ENCODE data around the gene CBLN3.

The CBLN3 gene

DNA sequence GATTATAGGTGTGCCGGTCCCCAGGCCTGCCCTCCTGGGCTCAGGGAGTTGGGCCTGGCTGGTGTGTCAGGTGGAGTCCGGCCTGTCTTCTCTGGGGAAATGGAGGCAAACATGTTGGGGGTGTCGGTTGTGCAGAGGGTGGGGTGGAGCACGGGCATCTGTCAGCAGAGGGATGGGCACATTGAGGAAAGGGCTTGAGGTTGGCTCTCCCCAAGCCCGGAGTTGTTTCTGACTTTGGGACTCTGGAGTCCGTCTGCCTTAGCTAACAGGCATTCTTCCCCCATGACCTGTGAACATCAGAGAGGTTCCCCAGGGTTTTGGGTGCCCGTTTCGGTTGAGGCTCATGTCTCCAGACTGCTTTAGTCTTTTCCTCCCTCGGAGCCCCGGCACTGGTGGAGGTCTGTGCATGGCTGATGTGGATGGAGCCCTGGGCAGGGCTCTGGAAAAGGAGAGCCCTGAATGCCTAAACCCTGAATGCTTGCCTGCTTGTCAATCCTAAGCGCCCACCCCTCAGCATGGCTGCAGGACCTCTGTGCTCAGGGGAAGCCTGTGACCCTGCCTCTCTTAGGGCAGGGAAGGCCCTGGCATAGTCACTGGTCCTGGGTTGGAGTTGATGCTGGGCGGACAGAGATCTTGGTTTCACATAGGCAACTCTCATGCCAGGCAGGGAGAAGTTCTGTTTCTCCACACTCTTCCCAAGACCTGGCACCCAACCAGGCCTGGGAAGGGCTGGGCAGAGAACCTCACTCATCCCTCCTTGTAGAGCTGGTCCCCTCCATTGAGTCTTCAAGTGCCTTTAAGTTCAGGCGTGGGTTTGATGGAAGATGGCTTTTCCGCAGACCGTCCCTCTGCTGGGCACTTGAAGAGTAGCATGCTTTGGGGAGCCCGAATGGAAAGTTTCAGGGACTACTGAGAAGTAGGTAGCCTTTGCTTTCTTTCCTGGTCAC lies 17.8 kb downstream of the CBLN3 start:
- in situ Hi-C loops (cut with MboI; ENCODE audit: low pct_unique_long_range_greater_than_20kb, low sequenced_read_pairs), result no loop called here
- peak; percentile 73 for DNase-seq

DNA sequence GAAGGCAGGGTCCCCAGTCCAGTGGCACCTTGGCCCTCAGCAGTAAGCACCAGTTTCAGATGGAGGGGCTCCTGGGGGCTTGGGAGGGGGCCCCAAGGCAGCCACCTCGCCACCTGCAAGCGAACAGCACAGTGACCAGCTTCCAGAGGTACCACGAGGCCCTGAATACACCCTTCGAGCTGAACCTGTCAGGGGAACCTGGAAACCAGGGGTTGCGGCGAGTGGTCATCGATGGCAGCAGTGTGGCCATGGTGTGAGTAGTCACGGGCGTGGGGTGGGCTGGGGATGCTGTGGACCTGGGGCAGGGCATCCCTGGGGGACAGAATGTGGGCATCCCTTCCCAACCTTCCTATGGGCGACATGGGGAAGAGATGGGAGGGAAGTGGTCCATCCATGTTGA lies 19.5 kb downstream of the CBLN3 start:
- no peak for DNase-seq
- in situ Hi-C loops (cut with MboI; ENCODE audit: low pct_unique_long_range_greater_than_20kb, low sequenced_read_pairs), result no loop called here

DNA sequence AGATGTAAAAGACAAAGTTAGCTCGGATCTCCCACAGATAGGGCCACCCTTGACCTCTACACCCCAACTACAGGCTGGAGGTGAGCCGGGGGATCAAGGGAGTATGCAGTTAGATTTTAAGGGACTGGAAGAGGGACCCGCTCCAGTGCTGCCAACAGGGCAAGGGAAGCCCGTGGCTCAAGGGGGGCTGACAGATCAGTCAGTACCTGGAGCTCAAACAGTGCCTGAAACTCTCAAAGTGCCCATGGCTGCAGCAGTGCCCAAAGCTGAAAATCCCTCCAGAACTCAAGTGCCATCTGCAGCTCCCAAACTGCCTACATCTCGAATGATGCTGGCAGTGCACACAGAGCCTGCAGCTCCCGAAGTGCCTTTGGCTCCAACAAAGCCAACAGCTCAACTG lies 20.3 kb downstream of the CBLN3 start:
- in situ Hi-C loops (cut with MboI; ENCODE audit: low pct_unique_long_range_greater_than_20kb, low sequenced_read_pairs), result no loop called here
- no peak for DNase-seq

DNA sequence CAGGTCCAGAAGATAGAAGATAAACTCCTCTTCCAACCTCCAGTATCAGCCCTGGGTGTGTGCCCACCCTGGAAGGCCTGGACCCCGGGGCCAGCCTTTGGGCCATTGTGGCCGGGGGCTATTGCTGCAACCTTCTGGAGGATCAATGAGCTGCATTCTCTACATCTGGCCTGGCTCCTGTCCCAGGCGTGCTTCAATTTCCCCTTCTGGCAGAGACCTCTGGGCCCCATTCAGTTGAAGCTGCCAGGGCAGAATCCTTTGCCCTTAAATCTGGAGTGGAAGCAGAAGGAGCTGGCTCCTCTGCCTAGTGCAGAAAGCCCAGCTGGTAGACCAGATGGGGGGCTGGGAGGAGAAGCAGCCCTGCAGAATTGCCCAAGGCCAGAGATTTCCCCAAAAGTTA lies 20.7 kb downstream of the CBLN3 start:
- DNase-seq, result no peak
- in situ Hi-C loops (cut with MboI; ENCODE audit: low pct_unique_long_range_greater_than_20kb, low sequenced_read_pairs), result no loop called here

DNA sequence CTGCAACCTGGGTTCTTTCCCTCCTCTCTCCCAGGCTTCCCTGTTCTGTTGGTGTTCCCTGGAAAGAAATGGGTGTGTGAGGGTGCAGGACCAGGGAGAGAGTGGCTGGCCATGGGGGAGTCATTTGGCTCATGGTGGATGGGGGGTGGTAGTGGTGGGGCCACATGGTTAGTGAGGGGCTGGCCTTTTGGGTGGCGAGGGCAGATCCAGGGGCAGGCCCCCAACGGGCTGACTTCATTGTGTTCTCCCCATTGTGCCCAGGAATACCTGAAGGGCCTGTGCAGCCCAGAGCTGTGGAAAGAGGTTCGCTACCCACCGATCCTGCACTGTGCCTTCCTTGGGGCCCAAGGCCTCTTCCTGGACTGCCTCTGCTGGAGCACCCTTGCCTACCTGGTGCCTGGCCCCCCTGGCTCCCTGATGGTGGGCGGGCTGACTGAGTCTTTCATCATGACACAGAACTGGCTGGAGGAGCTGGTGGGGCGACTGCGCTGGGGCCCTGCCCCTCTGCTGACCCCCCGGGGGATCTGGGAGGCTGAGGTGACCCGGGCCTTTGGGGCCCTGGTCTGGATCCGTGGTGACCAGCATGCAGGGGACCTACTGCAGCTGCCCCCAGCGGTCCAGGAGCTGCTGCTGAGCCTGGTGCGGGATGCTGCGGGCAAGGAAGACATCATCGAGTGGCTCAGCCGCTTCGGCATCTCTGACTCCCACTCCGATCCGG lies 21.7 kb downstream of the CBLN3 start:
- in situ Hi-C loops (cut with MboI; ENCODE audit: low pct_unique_long_range_greater_than_20kb, low sequenced_read_pairs), result no loop called here
- DNase-seq, result no peak

DNA sequence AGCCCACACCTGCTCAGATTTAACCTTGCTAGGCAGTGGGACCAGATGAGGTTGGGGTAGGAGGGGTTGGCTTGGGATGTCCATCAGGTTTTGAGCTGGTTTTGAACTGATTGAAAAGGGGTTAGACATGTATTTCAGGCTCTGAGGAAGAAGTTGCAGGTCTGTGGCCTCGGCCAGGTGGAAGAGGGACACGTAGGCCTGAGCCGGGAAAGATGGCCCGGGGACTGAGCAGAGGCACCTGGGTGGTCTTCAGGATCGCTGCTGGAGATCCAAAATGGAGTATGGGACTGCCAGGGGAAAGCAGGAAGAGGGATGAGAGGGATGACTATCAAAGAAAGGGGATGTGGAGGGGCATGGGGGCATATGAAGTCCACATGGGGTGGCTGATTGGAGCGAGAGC lies 23.1 kb downstream of the CBLN3 start:
- in situ Hi-C loops (cut with MboI; ENCODE audit: low pct_unique_long_range_greater_than_20kb, low sequenced_read_pairs), result no loop called here
- DNase-seq, result no peak

DNA sequence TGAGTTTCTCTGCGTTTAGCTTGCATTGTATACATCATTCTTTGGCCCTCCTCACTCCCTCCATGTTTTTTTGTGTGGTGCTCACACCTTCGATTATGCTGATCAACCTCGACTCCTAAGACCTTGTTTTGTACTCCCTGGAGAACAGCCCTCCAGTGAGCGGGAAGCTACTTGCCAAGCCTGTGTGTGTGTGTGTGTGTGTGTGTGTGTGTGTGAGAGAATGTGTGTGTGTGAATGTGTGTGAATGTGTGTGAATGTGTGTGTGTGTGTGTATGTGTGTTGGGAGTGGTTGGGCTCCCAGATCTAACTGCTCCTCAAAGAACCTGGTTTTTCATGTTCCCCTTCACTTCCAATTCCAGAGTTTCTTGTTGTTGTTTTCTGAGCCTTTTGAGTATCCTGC lies 24.7 kb downstream of the CBLN3 start:
- in situ Hi-C loops (cut with MboI; ENCODE audit: low pct_unique_long_range_greater_than_20kb, low sequenced_read_pairs), result no loop called here

DNA sequence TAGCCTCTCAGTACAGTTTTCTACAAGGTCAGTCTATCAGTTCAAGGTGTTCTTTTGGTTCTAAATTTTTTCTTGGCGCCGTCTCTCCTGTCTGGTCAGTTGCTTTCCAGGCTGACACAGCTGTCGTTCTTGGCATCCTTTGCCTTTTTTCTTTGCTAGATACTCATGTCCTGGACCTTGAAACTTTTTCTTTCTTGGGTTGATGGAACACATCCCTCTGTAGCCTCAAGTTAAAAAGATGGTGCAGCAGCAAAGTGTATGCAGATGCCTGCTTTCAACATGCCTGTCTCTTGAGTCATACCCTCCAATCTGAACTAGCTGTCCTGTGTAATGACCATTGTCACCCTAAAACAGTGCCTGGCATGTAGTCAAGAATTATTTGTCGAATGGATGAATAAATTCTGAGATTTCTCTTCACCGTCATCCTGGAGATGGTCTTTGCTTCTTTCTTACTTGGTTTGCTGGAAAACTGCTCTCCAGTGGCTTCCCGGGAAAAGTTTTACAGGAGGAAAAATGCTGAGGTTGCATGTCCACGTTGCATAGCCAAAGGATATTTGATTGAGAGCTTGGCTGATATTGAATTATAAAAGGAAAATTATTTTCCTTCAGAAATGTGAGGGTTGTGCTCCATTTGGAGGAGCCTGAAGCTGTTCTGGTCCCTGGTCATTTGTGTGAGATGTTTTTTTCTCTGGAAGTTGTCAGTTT lies 26.0 kb downstream of the CBLN3 start:
- in situ Hi-C loops (cut with MboI; ENCODE audit: low pct_unique_long_range_greater_than_20kb, low sequenced_read_pairs), result no loop called here
- no peak for DNase-seq

More for the DNA sequence above, 24.7 kb downstream of the CBLN3 start:
- DNase-seq, result no peak

DNA sequence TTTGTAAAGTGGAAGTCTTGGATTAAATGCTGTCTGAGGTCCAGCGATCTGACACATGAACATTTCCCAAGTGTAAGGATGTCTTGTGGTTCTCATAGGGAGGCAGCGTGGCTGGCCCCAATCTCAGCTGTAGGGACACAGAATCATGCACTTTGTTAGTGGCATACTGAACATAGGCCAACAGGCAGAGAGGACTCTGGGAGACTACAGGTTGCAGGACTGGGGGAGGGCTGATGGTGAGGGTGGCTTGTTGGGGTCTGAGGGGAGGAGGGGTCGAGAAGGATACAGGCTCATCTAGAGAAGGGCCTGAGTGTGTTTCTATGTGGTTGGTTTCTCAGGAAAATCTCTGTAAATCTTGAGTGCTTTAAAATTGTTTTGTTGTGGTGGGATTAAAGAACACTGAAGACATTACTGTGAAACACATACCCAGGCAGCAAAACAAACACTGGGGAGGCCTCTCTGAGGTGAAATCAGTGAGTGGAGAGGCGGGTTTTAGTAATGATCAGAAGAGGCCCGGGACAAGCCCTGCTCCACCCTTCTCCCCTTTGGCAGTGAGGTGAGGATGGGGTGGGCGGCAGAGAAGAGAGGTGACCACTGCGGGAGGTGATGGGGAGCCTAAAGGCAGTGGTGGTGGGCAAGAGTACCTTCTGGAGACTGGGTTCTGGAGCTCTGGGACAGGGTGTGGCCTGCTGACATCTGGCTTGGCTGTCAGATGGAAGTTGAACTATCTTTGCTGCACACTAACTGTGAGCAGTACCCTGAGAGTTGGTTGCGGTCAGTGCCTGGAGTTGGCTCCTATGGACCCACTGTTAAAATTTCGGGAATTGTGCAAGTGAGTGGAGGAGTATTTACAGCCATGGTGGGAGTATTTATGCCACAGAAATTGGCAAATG lies 27.4 kb downstream of the CBLN3 start:
- in situ Hi-C loops (cut with MboI; ENCODE audit: low pct_unique_long_range_greater_than_20kb, low sequenced_read_pairs), result no loop called here
- DNase-seq, result no peak

DNA sequence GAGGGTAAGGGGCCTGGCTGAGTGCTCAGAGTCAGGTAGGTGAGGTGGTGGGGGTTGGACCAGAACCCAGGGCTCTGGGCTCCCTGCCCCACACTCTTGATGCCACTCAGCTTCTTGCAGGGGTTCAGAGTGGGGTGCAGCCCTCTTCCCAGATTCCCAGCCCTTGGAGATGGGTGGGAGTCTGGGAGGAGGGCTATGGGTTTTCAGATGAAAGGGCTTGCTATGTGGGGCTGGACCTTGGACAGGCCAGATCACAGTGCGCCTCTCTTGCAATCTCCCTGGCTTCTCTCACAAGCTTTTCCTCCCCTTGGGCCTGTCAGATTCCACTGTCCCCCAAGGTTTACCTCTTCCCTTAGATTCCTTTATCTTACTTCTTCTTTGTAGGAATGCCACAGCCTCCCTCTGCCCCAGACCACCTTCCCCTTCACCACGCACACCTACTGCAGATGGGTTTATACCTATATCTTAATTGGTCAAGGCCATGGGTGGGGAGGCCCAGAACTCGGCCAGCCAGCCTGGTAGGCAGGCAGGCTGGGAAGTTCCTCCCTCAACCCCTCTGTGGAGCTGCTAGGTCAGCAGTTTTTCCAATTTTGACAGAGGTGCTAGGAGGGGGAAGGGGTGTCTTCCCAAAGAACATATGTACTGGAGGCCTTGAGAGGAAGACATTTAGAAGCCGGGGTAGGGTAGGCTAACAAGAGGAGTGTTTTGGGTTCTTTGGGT lies 29.3 kb downstream of the CBLN3 start:
- in situ Hi-C loops (cut with MboI; ENCODE audit: low pct_unique_long_range_greater_than_20kb, low sequenced_read_pairs), result no loop called here
- no peak for DNase-seq

DNA sequence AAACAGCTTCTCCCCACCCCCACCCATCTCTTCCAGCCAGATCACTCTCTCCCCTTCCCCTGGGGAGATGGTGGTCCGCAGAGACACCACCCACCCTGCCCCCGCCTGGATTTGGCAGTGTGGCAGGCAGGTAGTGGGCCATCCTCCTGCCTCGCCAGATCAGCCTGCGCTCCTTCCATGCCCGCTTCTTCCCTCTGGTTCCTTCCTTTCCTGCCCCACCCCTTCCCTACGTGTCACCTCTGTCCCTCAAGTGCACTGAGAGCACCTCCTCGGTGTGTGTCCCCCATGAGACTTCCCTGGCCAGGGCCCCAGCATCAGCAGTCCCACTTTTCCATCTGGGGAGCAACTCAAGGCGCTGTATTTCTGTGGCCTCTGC lies 30.0 kb downstream of the CBLN3 start:
- DNase-seq, result no peak
- in situ Hi-C loops (cut with MboI; ENCODE audit: low pct_unique_long_range_greater_than_20kb, low sequenced_read_pairs), result no loop called here

DNA sequence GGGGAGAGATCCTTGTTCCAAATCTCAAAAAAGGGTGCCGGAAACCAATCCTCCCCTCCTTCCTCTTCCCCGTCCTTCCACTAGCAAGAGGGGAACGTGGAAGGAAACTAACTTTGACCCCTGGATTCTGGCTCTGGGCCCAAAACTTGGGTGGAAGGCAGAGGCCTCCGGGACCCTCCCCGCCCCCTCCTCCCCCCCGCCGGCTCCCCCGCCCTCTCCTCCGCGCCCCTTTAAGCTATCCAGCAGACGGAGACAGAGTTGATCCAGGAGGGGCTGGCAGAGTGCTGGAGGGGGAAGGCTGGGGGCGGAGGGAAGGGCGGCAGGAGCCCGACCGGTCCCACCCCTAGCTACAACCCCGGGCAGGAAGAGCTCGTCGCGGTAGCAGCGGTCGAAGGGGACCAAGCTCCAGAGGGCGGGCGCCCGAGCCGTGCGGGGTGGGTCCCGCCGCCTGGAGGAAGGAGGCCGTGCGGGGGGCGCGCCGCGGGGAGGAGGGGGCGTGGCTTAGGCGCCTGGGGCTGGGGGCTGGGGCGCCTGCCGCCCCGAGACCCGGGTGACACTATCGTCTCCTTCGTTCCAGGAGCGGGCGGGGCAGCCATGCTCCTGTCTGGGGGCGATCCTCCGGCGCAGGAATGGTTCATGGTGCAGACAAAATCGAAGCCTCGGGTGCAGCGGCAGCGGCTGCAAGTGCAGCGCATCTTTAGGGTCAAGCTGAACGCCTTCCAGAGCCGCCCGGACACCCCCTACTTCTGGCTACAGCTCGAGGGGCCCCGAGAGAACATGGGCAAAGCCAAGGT lies 30.6 kb downstream of the CBLN3 start, which contains the start of gene NYNRIN:
Gene NYNRIN, plus strand, starts transcription at position 351 of the 794 bp plus-strand sequence. Its CDS starts 244 bp downstream, at position 595.
- no peak for DNase-seq
- in situ Hi-C loops (cut with MboI; ENCODE audit: low pct_unique_long_range_greater_than_20kb, low sequenced_read_pairs), result no loop called here

DNA sequence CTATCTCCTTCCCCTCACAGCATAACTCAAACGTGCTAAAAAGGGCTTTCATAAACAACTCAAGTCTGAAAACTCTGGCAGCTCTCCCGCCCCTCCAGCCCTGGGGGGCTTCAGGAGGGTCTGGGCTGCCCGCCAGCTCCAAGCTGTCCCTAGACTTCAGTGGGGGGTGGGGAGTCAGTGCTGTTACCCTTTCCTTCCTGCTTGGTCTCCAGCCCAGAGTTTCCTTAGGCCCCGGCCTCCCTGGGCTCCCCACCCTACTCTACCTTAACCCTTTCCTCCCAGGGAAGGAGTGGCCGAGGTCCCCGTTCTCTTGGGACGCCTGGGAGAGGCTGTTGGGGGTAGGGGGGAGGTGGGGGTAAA lies 31.2 kb downstream of the CBLN3 start:
- no peak for DNase-seq
- in situ Hi-C loops (cut with MboI; ENCODE audit: low pct_unique_long_range_greater_than_20kb, low sequenced_read_pairs), result no loop called here

DNA sequence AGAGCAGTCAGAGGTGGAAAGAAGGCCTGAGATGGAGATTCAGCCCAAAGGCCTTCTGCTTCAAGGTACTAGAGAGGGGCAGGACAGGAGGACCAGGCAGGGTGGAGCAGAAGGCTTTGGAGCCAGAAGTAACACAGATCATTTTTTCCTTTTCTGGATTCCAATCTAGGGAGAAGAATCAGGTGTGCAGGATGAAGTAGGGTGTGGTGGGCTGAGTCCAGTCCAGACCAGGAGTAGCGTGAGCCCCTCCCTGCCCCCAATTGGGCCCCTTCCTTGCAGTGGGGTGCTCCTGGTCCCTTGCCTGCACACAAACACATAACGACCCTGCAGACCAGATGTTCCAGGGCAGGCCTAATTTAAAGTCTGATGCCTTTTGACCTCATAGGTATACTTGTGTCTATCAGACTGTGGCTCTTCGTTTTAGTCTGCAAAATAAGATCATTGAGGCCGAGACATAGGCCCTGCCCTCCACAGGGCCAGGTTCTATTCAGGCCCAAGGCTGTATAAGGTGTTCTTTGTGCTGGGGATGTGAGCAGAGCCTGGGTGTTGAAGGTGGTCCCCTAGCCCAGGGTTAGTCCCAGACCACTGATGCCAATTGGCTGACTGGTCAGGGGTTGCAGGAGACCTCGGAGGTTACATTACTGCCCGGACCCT lies 31.7 kb downstream of the CBLN3 start:
- in situ Hi-C loops (cut with MboI; ENCODE audit: low pct_unique_long_range_greater_than_20kb, low sequenced_read_pairs), result no loop called here

DNA sequence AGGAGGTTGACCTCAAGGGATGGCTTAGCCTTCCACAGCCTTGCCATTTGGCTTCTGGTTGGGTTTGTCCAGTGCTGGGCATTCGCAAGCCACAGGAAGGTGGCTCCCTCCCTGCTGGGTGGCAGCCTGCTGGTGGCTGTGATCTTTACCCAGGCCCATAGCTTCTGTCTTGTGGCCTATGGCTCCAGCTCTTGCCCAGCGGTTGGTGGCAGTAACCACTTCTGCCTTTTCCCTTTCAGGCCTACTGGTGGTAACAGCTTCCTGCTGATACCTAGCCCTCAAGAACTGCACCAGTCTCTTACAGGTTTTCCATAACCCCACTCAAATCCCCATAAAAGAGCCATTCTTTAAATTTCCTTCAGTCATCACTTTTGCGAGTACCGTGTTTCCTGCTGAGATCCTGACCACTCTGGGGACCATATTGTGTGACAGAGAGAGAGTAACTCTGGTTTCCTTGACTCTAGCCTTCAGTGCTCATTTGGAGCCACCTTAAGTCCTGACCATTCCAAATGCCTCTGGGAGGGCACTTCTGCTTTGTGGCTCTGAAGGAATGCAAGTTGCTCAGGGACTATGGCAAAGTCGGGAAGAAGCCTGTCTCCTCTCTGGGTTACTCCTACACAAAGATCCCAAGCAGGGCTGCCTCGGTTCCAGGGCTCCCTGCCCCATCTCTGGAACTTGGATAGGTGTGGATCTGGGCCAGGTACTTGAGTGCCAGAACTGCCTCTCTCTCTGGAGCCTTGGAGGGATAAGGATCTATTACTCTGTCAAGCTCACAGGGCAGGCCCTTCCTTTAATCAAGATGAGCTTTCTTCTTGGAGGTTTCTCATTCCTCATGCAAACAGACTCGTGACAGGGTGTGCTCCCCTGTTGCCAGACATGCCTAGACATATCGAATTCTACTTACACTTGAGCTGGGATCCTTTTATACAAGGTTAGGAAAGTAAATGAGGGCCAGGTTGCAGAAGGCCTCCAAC lies 33.6 kb downstream of the CBLN3 start:
- peak; percentile 62 for DNase-seq
- in situ Hi-C loops (cut with MboI; ENCODE audit: low pct_unique_long_range_greater_than_20kb, low sequenced_read_pairs), result no loop called here

More for the DNA sequence above, 31.7 kb downstream of the CBLN3 start:
- DNase-seq, result no peak

DNA sequence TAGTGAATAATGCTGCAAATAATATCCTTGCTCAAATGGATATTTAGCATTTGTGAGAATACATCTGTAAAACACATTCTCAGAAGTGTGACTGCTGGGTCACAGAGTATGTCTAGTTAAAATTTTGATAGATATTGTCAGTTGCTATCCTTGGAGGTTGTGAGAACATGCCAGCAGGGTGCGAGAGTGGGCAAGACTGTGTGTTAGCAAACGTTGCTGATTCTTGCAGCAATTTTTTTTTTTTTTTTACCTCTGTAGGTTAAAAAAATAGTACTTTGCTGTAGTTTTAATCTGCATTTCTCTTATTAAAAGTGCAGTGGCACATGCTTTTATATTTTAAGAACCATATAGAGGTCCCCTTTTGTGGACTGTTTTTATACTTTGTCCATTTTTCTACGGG lies 35.2 kb downstream of the CBLN3 start:
- in situ Hi-C loops (cut with MboI; ENCODE audit: low pct_unique_long_range_greater_than_20kb, low sequenced_read_pairs), result no loop called here
- DNase-seq, result no peak
